ENCODE measurements around the gene GAPVD1. TPM values are rescaled to one million over a fixed set of nuclear protein-coding genes. Genes with fewer than 3 reads are reported as not detected.

The GAPVD1 gene
- total RNA-seq, 2 experiments from 2014 or later, result 29.6 to 44.5 TPM

GRCh38 chr9:125295657-125296056 is 34.0 kb downstream of the GAPVD1 start:
- no peak for DNase-seq (ENCODE audit: low spot score)
- no peak for TF ChIP-seq CTCF (conservative IDR thresholded peaks at IDR 0.05; ENCODE audit: low read length)
- TF ChIP-seq EZH2phosphoT487 (IDR thresholded peaks at IDR 0.05; ENCODE audit: borderline replicate concordance, low read depth, low read length), result no peak
- Histone ChIP-seq H3K9me3 (ENCODE audit: low read length) (no peaks in the 10 kb centered on the region), H4K20me1 (ENCODE audit: insufficient read depth, low read length) (no peaks in the 10 kb centered on the region), H3K4me1 (ENCODE audit: insufficient read depth, low read length, poor library complexity, severe bottlenecking) (peaks cover 5% of the 10 kb centered on the region), H2AFZ (ENCODE audit: low read length) (no peak overlapping the region), H3K4me3 (ENCODE audit: low read depth, low read length, poor library complexity, severe bottlenecking) (no peak overlapping the region), H3K36me3 (ENCODE audit: insufficient read depth, low read length) (peaks cover 28% of the 10 kb centered on the region), H3K4me2 (ENCODE audit: low read length) (no peak overlapping the region), H3K27ac (ENCODE audit: low read depth, low read length, poor library complexity, severe bottlenecking) (no peak overlapping the region), H3K79me2 (ENCODE audit: insufficient read depth, low read depth, low read length) (no peaks in the 10 kb centered on the region), H3K9me2 (ENCODE audit: insufficient read depth, low read length) (no peaks in the 10 kb centered on the region)
- intact Hi-C loops (cut with micrococcal nuclease; ENCODE audit: unreplicated experiment), result no loop called here
- ChIA-PET POLR2A (interaction anchor here (0.6 to 0.7 kb wide), 3 partner anchors 51 to 724 kb away, joined by 3 to 4 read pairs (median 3); no protein-coding TSS in a partner anchor), CTCF (ENCODE audit: unreplicated experiment) (interaction anchor here (0.6 kb wide), 1 partner anchor 9 kb away, joined by 3 read pairs; no protein-coding TSS in a partner anchor)
- no TSS peak for BruUV-seq (replicated peaks)

GRCh38 chr9:125296843-125297372 is 35.3 kb downstream of the GAPVD1 start:
- Histone ChIP-seq H3K9me2 (ENCODE audit: insufficient read depth, low read length) (no peaks in the 10 kb centered on the region), H3K79me2 (ENCODE audit: insufficient read depth, low read depth, low read length) (no peaks in the 10 kb centered on the region), H3K4me1 (ENCODE audit: insufficient read depth, low read length, poor library complexity, severe bottlenecking) (no peaks in the 10 kb centered on the region), H3K27ac (ENCODE audit: low read depth, low read length, poor library complexity, severe bottlenecking) (no peak overlapping the region), H3K36me3 (ENCODE audit: insufficient read depth, low read length) (peaks cover 33% of the 10 kb centered on the region), H4K20me1 (ENCODE audit: insufficient read depth, low read length) (no peaks in the 10 kb centered on the region), H3K4me2 (ENCODE audit: low read length) (no peak overlapping the region), H3K9me3 (ENCODE audit: low read length) (no peaks in the 10 kb centered on the region), H3K4me3 (ENCODE audit: low read depth, low read length, poor library complexity, severe bottlenecking) (no peak overlapping the region), H2AFZ (ENCODE audit: low read length) (no peak overlapping the region)
- intact Hi-C loops (cut with micrococcal nuclease; ENCODE audit: unreplicated experiment), result no loop called here
- DNase-seq (ENCODE audit: low spot score), result no peak
- ChIA-PET CTCF (ENCODE audit: unreplicated experiment) (no interaction called here), POLR2A (interaction anchor here (0.5 to 0.7 kb wide), 2 partner anchors 65 to 303 kb away, joined by 3 to 4 read pairs; no protein-coding TSS in a partner anchor)
- no peak for TF ChIP-seq EZH2phosphoT487 (IDR thresholded peaks at IDR 0.05; ENCODE audit: borderline replicate concordance, low read depth, low read length)
- no peak for TF ChIP-seq CTCF (conservative IDR thresholded peaks at IDR 0.05; ENCODE audit: low read length)
- no TSS peak for BruUV-seq (replicated peaks)

GRCh38 chr9:125297917-125298316 is 36.3 kb downstream of the GAPVD1 start:
- no peak overlapping the region for H3K27ac ChIP-seq (ENCODE audit: low read depth, low read length, poor library complexity, severe bottlenecking)
- no TSS peak for BruUV-seq (replicated peaks)
- ChIA-PET POLR2A (interaction anchor here (0.6 to 0.7 kb wide), 3 partner anchors 23 to 1099 kb away, joined by 3 to 8 read pairs (median 4); no protein-coding TSS in a partner anchor), CTCF (ENCODE audit: unreplicated experiment) (no interaction called here)
- intact Hi-C loops (cut with micrococcal nuclease; ENCODE audit: unreplicated experiment), result no loop called here
- no peak for DNase-seq (ENCODE audit: low spot score)
- H4K20me1 ChIP-seq (ENCODE audit: insufficient read depth, low read length), result no peaks in the 10 kb centered on the region
- no peak overlapping the region for H2AFZ ChIP-seq (ENCODE audit: low read length)
- no peak overlapping the region for H3K4me3 ChIP-seq (ENCODE audit: low read depth, low read length, poor library complexity, severe bottlenecking)
- no peaks in the 10 kb centered on the region for H3K79me2 ChIP-seq (ENCODE audit: insufficient read depth, low read depth, low read length)
- H3K4me1 ChIP-seq (ENCODE audit: insufficient read depth, low read length, poor library complexity, severe bottlenecking), result no peaks in the 10 kb centered on the region
- H3K36me3 ChIP-seq (ENCODE audit: insufficient read depth, low read length), result peaks cover 43% of the 10 kb centered on the region
- TF ChIP-seq EZH2phosphoT487 (IDR thresholded peaks at IDR 0.05; ENCODE audit: borderline replicate concordance, low read depth, low read length) (no peak), CTCF (conservative IDR thresholded peaks at IDR 0.05; ENCODE audit: low read length) (no peak)
- H3K9me3 ChIP-seq (ENCODE audit: low read length), result no peaks in the 10 kb centered on the region
- no peaks in the 10 kb centered on the region for H3K9me2 ChIP-seq (ENCODE audit: insufficient read depth, low read length)
- H3K4me2 ChIP-seq (ENCODE audit: low read length), result no peak overlapping the region

Data from OCI-LY7 (cell line).